NB4 (cell line): ENCODE results near the gene MKLN1.

Experiments
- MYC ChIP-seq: IDR thresholded peaks from 2 replicates; pipeline ENCODE4 v1.6.1; 2011; ENCODE audit warnings: low read depth, low read length
- POLR2A ChIP-seq: IDR thresholded peaks from 2 replicates; pipeline ENCODE4 v1.6.1; 2011; ENCODE audit warnings: mild to moderate bottlenecking; ENCODE audit not compliant: insufficient read length; ENCODE audit errors: extremely low read depth
- TF ChIP-seq, protein P1 (sequence below): IDR thresholded peaks from one replicate; pipeline ENCODE4 v1.5.1; 2012; ENCODE audit warnings: low read depth, low read length

DNA sequence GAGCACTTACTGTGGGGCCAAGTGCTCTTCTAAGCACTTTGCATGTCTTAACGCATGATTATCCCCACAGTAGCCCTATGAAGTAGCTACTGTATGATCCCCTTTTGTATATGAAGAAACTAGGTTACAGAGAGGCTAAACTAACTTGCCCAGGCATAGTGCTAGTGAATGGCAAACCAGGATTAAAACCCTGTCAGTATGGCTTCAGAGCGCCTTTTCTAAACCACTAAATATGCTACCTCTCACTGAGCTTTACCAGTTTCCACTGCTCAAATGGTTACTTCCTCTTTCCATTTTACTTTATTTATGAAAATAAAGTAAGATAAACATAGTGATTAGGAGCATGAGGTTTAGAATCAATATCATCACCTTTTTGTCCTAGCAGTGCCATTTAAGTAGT is 155.1 kb downstream of the MKLN1 start:
- TF ChIP-seq, protein P1, sequence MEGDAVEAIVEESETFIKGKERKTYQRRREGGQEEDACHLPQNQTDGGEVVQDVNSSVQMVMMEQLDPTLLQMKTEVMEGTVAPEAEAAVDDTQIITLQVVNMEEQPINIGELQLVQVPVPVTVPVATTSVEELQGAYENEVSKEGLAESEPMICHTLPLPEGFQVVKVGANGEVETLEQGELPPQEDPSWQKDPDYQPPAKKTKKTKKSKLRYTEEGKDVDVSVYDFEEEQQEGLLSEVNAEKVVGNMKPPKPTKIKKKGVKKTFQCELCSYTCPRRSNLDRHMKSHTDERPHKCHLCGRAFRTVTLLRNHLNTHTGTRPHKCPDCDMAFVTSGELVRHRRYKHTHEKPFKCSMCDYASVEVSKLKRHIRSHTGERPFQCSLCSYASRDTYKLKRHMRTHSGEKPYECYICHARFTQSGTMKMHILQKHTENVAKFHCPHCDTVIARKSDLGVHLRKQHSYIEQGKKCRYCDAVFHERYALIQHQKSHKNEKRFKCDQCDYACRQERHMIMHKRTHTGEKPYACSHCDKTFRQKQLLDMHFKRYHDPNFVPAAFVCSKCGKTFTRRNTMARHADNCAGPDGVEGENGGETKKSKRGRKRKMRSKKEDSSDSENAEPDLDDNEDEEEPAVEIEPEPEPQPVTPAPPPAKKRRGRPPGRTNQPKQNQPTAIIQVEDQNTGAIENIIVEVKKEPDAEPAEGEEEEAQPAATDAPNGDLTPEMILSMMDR: no peak
- TF ChIP-seq POLR2A (no peak), MYC (no peak)
